ENCODE measurements around the gene ABI3BP. TPM values are rescaled to one million over a fixed set of nuclear protein-coding genes. Genes with fewer than 3 reads are reported as not detected.

Gene ABI3BP
- total RNA-seq, 1 experiment from 2014 or later = 5.2 TPM

DNA sequence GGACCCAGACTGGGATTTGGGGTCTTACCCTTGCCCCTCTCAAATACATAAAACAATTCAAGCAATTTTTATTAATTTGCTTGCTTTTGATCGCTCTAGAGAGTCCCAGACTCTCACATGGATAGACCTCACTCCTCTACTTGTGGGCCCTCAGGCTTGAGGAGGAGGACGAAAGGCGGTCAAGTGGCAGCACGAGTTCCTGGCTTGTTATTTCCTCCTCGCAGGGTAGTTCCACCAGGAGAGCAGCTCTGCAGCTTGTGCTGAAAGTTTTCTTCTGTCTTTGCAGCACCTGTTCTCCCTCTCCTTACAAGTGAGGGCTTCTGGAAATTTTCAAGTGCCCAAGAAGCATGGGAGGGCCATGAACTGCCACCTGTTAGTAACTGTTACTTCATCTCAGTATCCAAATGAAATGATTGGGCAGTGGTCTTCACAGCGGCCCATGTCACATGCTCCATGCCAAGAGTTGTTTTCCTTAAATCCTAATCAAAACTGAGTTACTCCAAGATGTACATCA is 22.7 kb downstream of the ABI3BP start:
- no peaks in the 10 kb centered on the region for H3K4me1 Mint-ChIP-seq (ENCODE audit: low read depth, unreplicated experiment)
- H3K9me3 Mint-ChIP-seq (ENCODE audit: low read depth, unreplicated experiment) = no peaks in the 10 kb centered on the region
- no peak for TF ChIP-seq CTCF (IDR thresholded peaks at IDR 0.05; ENCODE audit: unreplicated experiment)
- no peaks in the 10 kb centered on the region for H3K36me3 Mint-ChIP-seq (ENCODE audit: insufficient read depth, unreplicated experiment)
- BruUV-seq (replicated peaks) = no TSS peak
- no peak overlapping the region for H3K4me3 Mint-ChIP-seq (ENCODE audit: low read depth, unreplicated experiment)
- H3K27me3 Mint-ChIP-seq (ENCODE audit: unreplicated experiment) = no peaks in the 10 kb centered on the region
- no peak overlapping the region for H3K27ac Mint-ChIP-seq (ENCODE audit: unreplicated experiment)
- intact Hi-C loops (cut with micrococcal nuclease; ENCODE audit: unreplicated experiment) = no loop called here
- DNase-seq = no peak
- CTCF ChIA-PET = no interaction called here

- CTCF ChIA-PET = no interaction called here
- no peak for TF ChIP-seq CTCF (IDR thresholded peaks at IDR 0.05; ENCODE audit: unreplicated experiment)
Observed at GRCh38 chr3:100968932-100969906, 24.0 kb downstream of the ABI3BP start.

GRCh38 chr3:100966807-100967206 is 26.4 kb downstream of the ABI3BP start:
- no peaks in the 10 kb centered on the region for H3K4me1 Mint-ChIP-seq (ENCODE audit: low read depth, unreplicated experiment)
- TF ChIP-seq CTCF (IDR thresholded peaks at IDR 0.05; ENCODE audit: unreplicated experiment) = no peak
- H3K9me3 Mint-ChIP-seq (ENCODE audit: low read depth, unreplicated experiment) = no peaks in the 10 kb centered on the region
- intact Hi-C loops (cut with micrococcal nuclease; ENCODE audit: unreplicated experiment) = no loop called here
- BruUV-seq (replicated peaks) = no TSS peak
- H3K27me3 Mint-ChIP-seq (ENCODE audit: unreplicated experiment) = no peaks in the 10 kb centered on the region
- H3K36me3 Mint-ChIP-seq (ENCODE audit: insufficient read depth, unreplicated experiment) = no peaks in the 10 kb centered on the region
- CTCF ChIA-PET = no interaction called here
- no peak overlapping the region for H3K27ac Mint-ChIP-seq (ENCODE audit: unreplicated experiment)
- H3K4me3 Mint-ChIP-seq (ENCODE audit: low read depth, unreplicated experiment) = no peak overlapping the region
- DNase-seq = no peak

More at GRCh38 chr3:100968932-100969906, 24.0 kb downstream of the ABI3BP start:
- DNase-seq = no peak
- H3K36me3 Mint-ChIP-seq (ENCODE audit: insufficient read depth, unreplicated experiment) = no peaks in the 10 kb centered on the region
- H3K27me3 Mint-ChIP-seq (ENCODE audit: unreplicated experiment) = no peaks in the 10 kb centered on the region
- no peaks in the 10 kb centered on the region for H3K9me3 Mint-ChIP-seq (ENCODE audit: low read depth, unreplicated experiment)
- BruUV-seq (replicated peaks) = no TSS peak
- H3K4me1 Mint-ChIP-seq (ENCODE audit: low read depth, unreplicated experiment) = no peaks in the 10 kb centered on the region
- intact Hi-C loops (cut with micrococcal nuclease; ENCODE audit: unreplicated experiment) = no loop called here
- H3K27ac Mint-ChIP-seq (ENCODE audit: unreplicated experiment) = no peak overlapping the region
- no peak overlapping the region for H3K4me3 Mint-ChIP-seq (ENCODE audit: low read depth, unreplicated experiment)

DNA sequence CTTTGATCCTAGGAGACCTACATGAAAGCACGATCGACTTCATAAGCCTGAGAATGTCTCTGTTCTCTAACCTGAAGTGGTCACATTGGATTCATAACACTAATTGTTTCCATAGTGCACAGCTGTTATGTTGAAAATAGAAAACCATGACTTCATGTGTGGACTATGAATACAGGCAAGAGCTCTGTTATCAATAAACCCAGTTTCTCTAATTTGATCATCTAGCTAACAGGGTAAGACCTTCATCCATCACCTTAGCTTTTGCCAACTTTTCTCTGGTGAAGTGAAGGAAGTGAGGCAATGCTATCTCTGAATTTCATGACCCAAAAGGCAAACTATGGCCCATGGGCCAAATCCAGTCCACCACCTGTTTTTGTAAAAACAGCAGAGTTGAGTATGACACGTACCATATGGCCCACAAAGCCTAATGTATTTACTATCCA is 27.2 kb downstream of the ABI3BP start:
- Mint-ChIP-seq H3K4me1 (ENCODE audit: low read depth, unreplicated experiment) (no peaks in the 10 kb centered on the region), H3K36me3 (ENCODE audit: insufficient read depth, unreplicated experiment) (no peaks in the 10 kb centered on the region), H3K27ac (ENCODE audit: unreplicated experiment) (no peak overlapping the region), H3K4me3 (ENCODE audit: low read depth, unreplicated experiment) (no peak overlapping the region), H3K27me3 (ENCODE audit: unreplicated experiment) (no peaks in the 10 kb centered on the region), H3K9me3 (ENCODE audit: low read depth, unreplicated experiment) (no peaks in the 10 kb centered on the region)
- no peak for DNase-seq
- no TSS peak for BruUV-seq (replicated peaks)
- CTCF ChIA-PET = no interaction called here
- intact Hi-C loops (cut with micrococcal nuclease; ENCODE audit: unreplicated experiment) = no loop called here
- no peak for TF ChIP-seq CTCF (IDR thresholded peaks at IDR 0.05; ENCODE audit: unreplicated experiment)

Data from Calu3 (cell line).